Muscle of arm (tissue), 12 donors: ENCODE results near the gene FADS1. TPM values are rescaled to one million over a fixed set of nuclear protein-coding genes. Genes with fewer than 3 reads are reported as not detected.

Source experiments
- DNase-seq: peaks from one replicate; pipeline ENCODE4 v3.0.0-alpha.2; 2013
- polyA plus RNA-seq, 12 donors: library from polyadenylated mRNA; unstranded; fragments of 120-200 nt; gene quantifications; one replicate each; pipeline ENCODE4 v1.2.1, GENCODE V29; 2013; ENCODE audit not compliant: insufficient read length in 12 of 12

Gene FADS1
- polyA plus RNA-seq, 12 donors = 15.7 to 36.5 (median 23.2) TPM; not detected in 1

DNA sequence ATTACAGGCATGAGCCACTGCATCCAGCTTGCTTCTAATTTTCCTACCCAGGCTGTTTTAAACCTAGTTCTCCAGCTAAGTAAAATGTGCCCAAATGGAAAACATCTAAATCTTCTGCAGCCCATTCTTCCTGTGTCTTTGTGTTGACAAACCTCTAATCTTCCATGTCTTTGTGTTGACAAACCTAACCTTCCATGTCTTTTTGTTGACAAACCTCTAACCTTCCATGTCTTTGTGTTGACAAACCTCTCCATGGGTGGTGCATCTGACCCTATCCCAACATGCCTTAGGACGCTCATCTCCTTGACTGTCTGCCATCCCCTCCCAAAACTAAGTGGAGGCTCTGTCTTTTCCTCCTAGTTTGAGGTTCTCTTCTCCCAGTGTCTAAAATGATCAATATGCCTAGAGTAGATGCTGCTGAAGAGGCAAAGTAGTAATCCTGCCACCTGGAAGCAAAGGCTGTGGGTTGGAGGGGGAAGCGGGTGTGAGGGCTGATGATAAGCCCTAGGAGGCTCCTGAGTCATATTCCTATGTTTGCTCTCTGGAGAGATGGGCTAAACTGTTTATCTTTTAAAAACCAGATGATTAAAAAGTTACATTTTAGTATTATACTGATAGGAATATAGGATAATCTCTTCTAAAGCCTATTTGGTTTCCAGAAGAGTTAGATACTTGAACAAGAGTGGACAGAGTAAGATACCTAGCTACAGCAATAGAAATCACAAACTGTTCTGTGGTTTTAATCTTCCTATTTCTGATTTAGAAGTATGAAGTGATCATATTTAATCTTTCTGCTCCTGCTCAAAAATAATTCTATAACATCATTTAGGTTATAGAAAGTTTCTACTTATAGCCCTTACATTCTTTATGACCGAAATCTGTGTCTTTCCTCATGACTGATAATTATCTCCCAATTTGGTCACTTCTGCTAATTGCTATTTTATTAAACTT lies 16.2 kb downstream of the FADS1 start:
- no peak for DNase-seq

DNA sequence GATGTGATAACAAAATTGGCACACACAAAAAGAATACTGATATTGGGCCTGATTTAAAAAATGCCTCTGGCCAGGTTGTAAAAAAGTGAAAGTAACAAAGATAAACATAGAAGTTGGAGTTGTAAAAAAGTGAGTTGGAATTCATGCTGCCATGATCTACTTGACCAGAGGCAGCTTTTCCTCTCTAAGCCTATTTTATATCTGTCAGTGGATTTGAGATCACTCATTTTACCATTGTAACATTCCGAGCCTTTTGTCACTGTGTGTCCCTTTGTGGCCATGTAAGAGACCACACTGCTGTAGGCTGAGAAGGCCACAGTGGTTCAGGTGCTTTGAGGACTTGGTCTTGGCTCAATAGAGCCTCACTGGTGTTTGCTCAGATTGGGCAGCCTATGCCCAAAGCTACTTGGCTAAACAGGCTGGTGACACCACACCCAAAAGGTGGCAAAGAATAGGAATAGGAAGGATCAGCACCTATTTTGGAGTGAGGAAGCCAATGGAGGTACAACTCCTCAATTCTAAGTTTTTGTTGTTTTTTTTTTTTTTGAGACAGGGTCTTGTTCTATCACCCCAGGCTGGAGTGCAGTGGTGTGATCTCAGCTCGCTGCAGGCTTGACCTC lies 17.0 kb downstream of the FADS1 start:
- no peak for DNase-seq

- DNase-seq = peak; percentile 83
These were observed 19.4 kb downstream of the FADS1 start for GRCh38 chr11:61797263-61797944.

- no peak for DNase-seq
These were observed 20.8 kb downstream of the FADS1 start for GRCh38 chr11:61795876-61796526.

- DNase-seq = no peak
These were observed 21.3 kb downstream of the FADS1 start for GRCh38 chr11:61795459-61795858.

GRCh38 chr11:61794579-61794978 lies 22.2 kb downstream of the FADS1 start:
- DNase-seq = no peak

GRCh38 chr11:61793829-61794204 lies 23.0 kb downstream of the FADS1 start:
- DNase-seq = no peak

- no peak for DNase-seq
These were observed 23.5 kb downstream of the FADS1 start for GRCh38 chr11:61793083-61793828.

GRCh38 chr11:61792310-61793082 lies 24.3 kb downstream of the FADS1 start, which contains the start of the genes FEN1 and TMEM258:
Gene FEN1, plus strand, starts transcription at chr11:61792911. Its CDS starts 2,451 bp downstream, at chr11:61795362.
Gene TMEM258, minus strand, starts transcription at chr11:61792599. Its CDS starts 41 bp downstream, at chr11:61792558.
- peak; percentile 94 for DNase-seq

DNA sequence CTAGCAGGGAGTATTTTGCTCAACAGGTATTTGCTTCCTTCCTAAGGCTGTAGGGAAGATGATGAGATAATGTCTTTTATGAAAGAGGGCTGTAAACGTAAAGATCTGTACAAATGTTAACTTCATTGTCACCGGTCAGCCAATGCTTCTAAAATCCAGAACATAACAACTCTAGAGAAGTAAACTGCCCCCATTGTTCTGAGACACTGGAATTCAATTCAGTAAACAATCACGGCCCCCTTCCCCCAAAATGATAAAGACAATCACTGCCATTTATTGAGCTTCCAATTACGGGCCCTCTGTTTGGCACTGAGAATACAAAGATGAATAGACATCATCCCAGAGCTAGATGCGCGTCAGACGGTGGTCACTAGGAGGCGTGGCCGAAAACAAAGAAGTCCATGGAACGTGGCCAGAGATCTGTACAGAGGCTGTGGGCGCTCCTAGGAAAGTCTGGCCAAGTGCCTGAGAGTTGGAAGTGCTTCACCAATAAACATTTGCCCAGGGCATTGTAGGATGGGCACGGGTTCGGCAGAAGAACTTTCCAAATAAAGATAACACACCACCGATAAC lies 25.0 kb downstream of the FADS1 start:
- peak; percentile 85 for DNase-seq

GRCh38 chr11:61787928-61788491 lies 28.8 kb downstream of the FADS1 start:
- no peak for DNase-seq

DNA sequence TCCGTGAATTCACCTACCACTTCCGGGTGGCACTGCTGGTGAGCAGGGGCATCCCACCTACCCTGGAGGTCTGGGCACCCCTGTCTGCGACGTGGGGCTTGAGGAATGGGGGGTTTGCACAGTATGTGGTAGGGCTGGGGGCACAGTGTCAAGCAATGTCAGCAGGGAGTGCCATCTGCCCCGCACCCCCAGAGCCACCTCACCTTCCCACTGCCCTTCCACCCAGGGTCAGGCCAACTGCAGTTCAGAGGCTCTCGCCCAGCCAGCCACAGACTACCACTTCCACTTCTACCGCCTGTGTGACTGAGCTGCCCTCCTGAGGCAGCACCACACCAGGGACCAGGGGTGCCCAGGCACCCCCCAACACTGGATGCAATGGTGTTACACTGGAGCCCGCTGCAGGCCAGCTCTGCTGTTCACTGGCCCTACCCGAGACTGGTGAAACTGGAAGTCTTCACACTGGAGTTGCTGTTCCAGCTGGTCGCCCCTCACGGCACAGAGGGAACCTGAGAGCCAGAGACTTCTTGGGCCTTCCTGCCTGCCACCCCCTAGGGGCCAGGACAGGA lies 30.9 kb downstream of the FADS1 start:
- no peak for DNase-seq

- DNase-seq = no peak
These were observed 32.3 kb downstream of the FADS1 start for GRCh38 chr11:61784506-61784805.

DNA sequence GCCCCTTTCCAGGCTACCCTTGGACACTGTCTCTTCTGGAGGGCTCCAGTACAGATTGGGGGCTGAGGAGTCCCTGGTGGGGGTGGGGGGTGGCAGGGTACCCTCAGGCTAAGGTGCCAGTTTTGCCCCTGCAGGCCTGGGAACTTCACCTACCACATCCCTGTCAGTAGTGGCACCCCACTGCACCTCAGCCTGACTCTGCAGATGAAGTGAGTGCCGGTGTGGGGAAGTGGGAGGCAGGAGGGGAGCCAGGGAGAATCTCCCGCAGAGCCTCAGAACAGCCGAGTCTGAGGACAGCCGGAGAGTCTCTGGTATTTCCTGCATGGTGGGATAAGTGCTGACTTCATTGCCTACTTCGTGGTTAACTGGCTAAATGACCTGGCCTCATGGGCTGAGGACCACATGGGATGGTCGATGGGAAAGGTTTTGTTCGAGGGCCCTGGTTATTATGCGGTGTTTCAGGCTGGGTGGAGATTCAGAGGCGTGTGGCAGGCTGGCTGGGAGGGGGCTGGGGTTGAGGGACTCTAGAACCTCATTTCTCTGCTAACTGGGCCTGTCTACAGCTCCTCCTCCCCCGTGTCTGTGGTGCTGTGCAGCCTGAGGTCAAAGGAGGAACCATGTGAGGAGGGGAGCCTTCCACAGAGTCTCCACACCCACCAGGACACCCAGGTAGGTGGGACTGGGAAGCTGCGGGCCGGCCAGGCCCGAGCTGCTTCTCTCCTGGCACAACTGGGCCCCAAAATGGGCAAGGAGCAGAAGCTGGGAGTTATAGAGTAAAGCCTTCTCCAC lies 32.9 kb downstream of the FADS1 start:
- DNase-seq = no peak

DNA sequence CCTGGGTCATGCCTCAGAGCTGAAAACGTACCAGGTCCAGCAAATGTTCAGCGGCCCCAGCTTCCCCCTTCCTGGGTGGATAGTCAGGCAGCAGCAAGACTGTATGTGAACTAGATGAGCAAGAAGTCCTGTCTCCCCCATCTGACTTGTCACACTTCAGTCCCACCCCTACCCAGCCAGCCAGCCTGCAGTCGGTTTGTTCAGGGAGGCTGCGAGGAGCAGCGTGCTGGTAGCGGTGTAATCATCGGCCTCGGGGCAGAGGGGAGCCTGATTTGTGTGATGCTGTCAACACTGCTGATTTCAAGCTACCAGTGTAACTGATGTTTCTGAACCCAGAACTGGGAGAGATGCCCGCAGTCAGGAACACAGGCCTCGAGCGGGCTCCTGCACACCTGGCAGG lies 34.0 kb downstream of the FADS1 start:
- no peak for DNase-seq

- no peak for DNase-seq
These were observed 34.5 kb downstream of the FADS1 start for GRCh38 chr11:61782299-61782698.

DNA sequence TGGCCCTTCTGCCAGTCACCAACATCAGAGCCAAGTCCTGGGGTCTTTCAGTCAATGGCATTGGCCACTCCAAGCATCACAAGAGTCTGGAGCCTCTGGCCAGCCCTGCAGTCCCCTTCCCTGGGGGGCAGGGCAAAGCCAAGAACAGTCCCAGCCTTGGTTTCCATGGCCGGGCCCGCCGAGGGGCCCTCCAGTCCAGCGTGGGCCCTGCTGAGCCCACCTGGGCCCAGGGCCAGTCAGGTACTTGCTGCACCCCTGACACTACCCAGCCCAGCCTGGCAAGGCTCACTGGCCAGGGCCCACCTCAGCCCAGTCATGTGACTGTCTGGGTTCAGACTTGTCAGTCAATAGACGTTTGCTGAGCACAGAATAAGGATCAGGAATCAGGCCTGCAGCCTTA lies 35.2 kb downstream of the FADS1 start:
- DNase-seq = no peak

DNA sequence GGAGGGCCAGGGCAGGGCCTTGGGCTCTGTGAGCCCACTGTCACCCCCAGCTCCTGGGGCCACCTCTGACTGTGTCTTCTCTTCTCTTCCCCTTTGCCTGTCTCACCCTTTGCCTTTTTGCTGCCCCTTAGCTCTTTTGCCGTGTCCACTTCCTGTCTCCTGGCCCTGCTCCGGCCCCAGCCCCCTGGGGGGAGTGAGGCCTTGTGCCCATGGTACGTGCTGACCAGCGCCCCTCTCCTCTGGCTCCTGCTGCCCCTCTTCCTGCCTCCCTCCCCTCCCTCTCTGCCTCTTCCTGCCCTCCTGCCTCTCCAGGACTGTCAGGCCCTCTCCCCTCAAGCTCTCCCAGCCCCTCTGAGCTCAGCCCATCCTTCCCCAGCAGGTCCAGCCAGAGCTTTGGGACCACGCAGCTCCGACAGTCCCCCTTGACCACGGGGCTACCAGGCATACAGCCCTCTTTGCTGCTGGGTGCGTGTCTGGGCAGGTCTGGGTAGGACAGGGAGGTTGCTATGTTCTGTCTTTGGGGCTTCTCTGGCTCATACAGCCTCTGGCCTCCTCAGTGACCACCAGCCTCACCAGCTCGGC lies 36.1 kb downstream of the FADS1 start:
- DNase-seq = no peak
